HEK293 (cell line): ENCODE results near the gene SLC30A1.

ENCODE experiments used
- CTCF ChIP-seq: fragments of 450-650 bp; formaldehyde crosslinking; IDR thresholded peaks from 2 replicates; pipeline ENCODE4 v1.5.1; 2016; ENCODE audit warnings: missing biosample characterization, missing genetic modification characterization
- PBX3 ChIP-seq: sonication (generic); formaldehyde crosslinking; IDR thresholded peaks from 2 replicates; pipeline ENCODE4 v1.8.1; 2022; ENCODE audit warnings: mild to moderate bottlenecking, moderate library complexity, missing genetic modification reagents
- REPIN1 ChIP-seq: fragments of 450-650 bp; formaldehyde crosslinking; IDR thresholded peaks from 2 replicates; pipeline ENCODE4 v1.5.1; 2017; ENCODE audit warnings: missing biosample characterization, missing genetic modification characterization, low read depth
- REST ChIP-seq: fragments of 450-650 bp; formaldehyde crosslinking; IDR thresholded peaks from 2 replicates; pipeline ENCODE4 v1.5.1; 2016; ENCODE audit warnings: missing biosample characterization, missing genetic modification characterization
- ZFP3 ChIP-seq: fragments of 450-650 bp; formaldehyde crosslinking; IDR thresholded peaks from 2 replicates; pipeline ENCODE4 v1.5.1; 2016; ENCODE audit warnings: low read depth, missing biosample characterization, missing genetic modification characterization
- ZNF140 ChIP-seq: fragments of 450-650 bp; formaldehyde crosslinking; IDR thresholded peaks from 2 replicates; pipeline ENCODE4 v1.5.1; 2016; ENCODE audit warnings: missing biosample characterization, missing genetic modification characterization
- ZNF274 ChIP-seq, 2 experiments: fragments of 200-500 bp in 1 of 2; fragments of 450-650 bp in 1 of 2; sonication (Bioruptor generic) in 1 of 2; formaldehyde crosslinking in 1 of 2; IDR thresholded peaks; 2 replicates each; pipeline versions ENCODE4 v1.5.1 to v1.6.1; 2014 to 2016; ENCODE audit warnings: borderline replicate concordance in 1 of 2, inconsistent platforms in 1 of 2, low read length in 1 of 2, missing biosample characterization in 1 of 2, missing genetic modification characterization in 1 of 2
- ZNF311 ChIP-seq: fragments of 450-650 bp; formaldehyde crosslinking; IDR thresholded peaks from 2 replicates; pipeline ENCODE4 v1.5.1; 2017; ENCODE audit warnings: missing biosample characterization, missing genetic modification characterization, borderline replicate concordance
- ZNF391 ChIP-seq: fragments of 450-650 bp; formaldehyde crosslinking; IDR thresholded peaks from 2 replicates; pipeline ENCODE4 v1.5.1; 2016; ENCODE audit warnings: low read depth, missing biosample characterization, missing genetic modification characterization, borderline replicate concordance
- ZNF549 ChIP-seq: fragments of 450-650 bp; IDR thresholded peaks from 2 replicates; pipeline ENCODE4 v1.5.1; 2018; ENCODE audit warnings: missing biosample characterization, missing genetic modification characterization, mild to moderate bottlenecking, inconsistent platforms, moderate library complexity
- ZNF670 ChIP-seq: fragments of 450-650 bp; formaldehyde crosslinking; IDR thresholded peaks from 2 replicates; pipeline ENCODE4 v1.5.1; 2016; ENCODE audit warnings: missing biosample characterization, missing genetic modification characterization, low read depth
- ZNF792 ChIP-seq: fragments of 450-650 bp; formaldehyde crosslinking; IDR thresholded peaks from 2 replicates; pipeline ENCODE4 v1.5.1; 2016; ENCODE audit warnings: missing biosample characterization, missing genetic modification characterization

DNA sequence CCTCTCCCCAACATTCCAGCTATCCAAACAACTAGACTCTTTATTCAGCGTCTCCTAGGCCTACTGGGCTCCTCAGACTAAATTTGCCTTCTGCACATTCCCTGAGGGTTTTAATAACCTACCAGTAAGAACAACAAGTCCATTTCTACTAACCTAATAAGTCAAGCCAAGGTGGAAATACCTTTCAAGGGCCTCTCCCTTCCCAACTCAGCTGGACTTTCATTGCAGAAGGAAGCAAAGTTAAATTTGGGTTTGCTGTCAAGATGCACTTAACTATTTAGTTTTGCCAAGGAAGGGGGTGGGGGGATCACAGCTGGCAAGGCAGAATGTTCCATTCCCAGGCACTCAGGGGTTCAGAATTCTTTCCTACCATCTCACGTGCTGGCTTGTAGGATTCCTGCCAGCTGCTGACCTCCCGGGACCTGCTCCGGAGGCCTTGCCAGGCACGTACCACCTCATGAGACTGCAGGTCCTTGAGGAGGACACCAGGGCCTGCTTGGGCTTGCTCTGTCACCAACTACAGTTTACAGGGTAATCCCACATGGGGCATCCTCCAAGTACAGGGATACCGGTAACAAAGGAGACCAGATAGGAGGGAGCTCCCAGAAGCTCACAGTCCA lies 29.8 kb downstream of the SLC30A1 start:
- TF ChIP-seq CTCF (tag by site-specific recombination) (no peak), ZNF792 (tag by site-specific recombination) (no peak), PBX3 (no peak), ZNF391 (tag by site-specific recombination) (no peak), REST (tag by site-specific recombination) (no peak), REPIN1 (no peak), ZNF670 (tag by site-specific recombination) (no peak), ZNF274 (IDR thresholded peaks at IDR 0.05; ENCODE audit: low read length) (no peak), ZNF274 (tag by site-specific recombination; IDR thresholded peaks at IDR 0.05; ENCODE audit: borderline replicate concordance) (no peak), ZFP3 (no peak), ZNF311 (tag by site-specific recombination) (no peak), ZNF549 (no peak), ZNF140 (tag by site-specific recombination) (no peak)
